Globus pallidus (tissue), 1 donor: ENCODE data around the gene NRXN3.

Source experiments
- DNase-seq: peaks from one replicate; pipeline ENCODE4 v3.0.0-alpha.2; 2015; ENCODE audit warnings: low spot score

Gene NRXN3

GRCh38 chr14:78721756-78722480, 551.7 kb downstream of the NRXN3 start:
- no peak for DNase-seq

- no peak for DNase-seq
Measured at GRCh38 chr14:78725086-78725485, 554.9 kb downstream of the NRXN3 start.

- no peak for DNase-seq
Measured at GRCh38 chr14:78737116-78737515, 566.9 kb downstream of the NRXN3 start.

- DNase-seq = no peak
Measured at GRCh38 chr14:78737601-78738000, 567.4 kb downstream of the NRXN3 start.

GRCh38 chr14:78746086-78746595, 576.0 kb downstream of the NRXN3 start:
- peak; percentile 13 for DNase-seq

- no peak for DNase-seq
Measured at GRCh38 chr14:78747813-78748212, 577.6 kb downstream of the NRXN3 start.

GRCh38 chr14:78752518-78753188, 582.5 kb downstream of the NRXN3 start:
- no peak for DNase-seq

- no peak for DNase-seq
Measured at GRCh38 chr14:78754059-78754458, 583.9 kb downstream of the NRXN3 start.

- peak; percentile 71 for DNase-seq
Measured at GRCh38 chr14:78758333-78758732, 588.2 kb downstream of the NRXN3 start.

- DNase-seq = no peak
Measured at GRCh38 chr14:78762331-78762730, 592.2 kb downstream of the NRXN3 start.

- no peak for DNase-seq
Measured at GRCh38 chr14:78763746-78764145, 593.6 kb downstream of the NRXN3 start.

GRCh38 chr14:78764240-78764639, 594.1 kb downstream of the NRXN3 start:
- no peak for DNase-seq

- DNase-seq = no peak
Measured at GRCh38 chr14:78764645-78765044, 594.5 kb downstream of the NRXN3 start.

- DNase-seq = no peak
Measured at GRCh38 chr14:78767436-78767835, 597.3 kb downstream of the NRXN3 start.

- no peak for DNase-seq
Measured at GRCh38 chr14:78782551-78782950, 612.4 kb downstream of the NRXN3 start.

- DNase-seq = no peak
Measured at GRCh38 chr14:78785265-78785664, 615.1 kb downstream of the NRXN3 start.

- DNase-seq = no peak
Measured at GRCh38 chr14:78788467-78789360, 618.5 kb downstream of the NRXN3 start.

- no peak for DNase-seq
Measured at GRCh38 chr14:78790271-78790670, 620.1 kb downstream of the NRXN3 start.

GRCh38 chr14:78798757-78799156, 628.6 kb downstream of the NRXN3 start:
- no peak for DNase-seq

- no peak for DNase-seq
Measured at GRCh38 chr14:78805570-78805969, 635.4 kb downstream of the NRXN3 start.

- DNase-seq = no peak
Measured at GRCh38 chr14:78823035-78823434, 652.9 kb downstream of the NRXN3 start.

- DNase-seq = no peak
Measured at GRCh38 chr14:78823516-78823915, 653.3 kb downstream of the NRXN3 start.
